Stimulated activated CD4-positive, alpha-beta T cell treated with anti-CD3 and anti-CD28 coated beads, TNF-alpha, amount 100 ng/mL, for 1 hour (primary cell): Measurements from ENCODE around the gene SLC25A42.

ENCODE experiments used
- DNase-seq, 3 donors: peaks; one replicate each; pipeline ENCODE4 v3.0.0-alpha.2; 2020; ENCODE audit warnings: low read depth in 3 of 3, low spot score in 1 of 3

SLC25A42 gene

GRCh38 chr19:19050731-19051130 lies 13.1 kb upstream of the SLC25A42 start:
- no peak for DNase-seq

- DNase-seq: no peak
Measured at GRCh38 chr19:19051478-19052213, 12.1 kb upstream of the SLC25A42 start.

- no peak for DNase-seq
Measured at GRCh38 chr19:19052921-19053320, 10.9 kb upstream of the SLC25A42 start.

GRCh38 chr19:19053508-19054314 lies 10.1 kb upstream of the SLC25A42 start:
- DNase-seq: peak in 2 of 3 donors; percentile 31 to 40

- DNase-seq: no peak
Measured at GRCh38 chr19:19054315-19054938, 9.4 kb upstream of the SLC25A42 start.

- DNase-seq: no peak
Measured at GRCh38 chr19:19054939-19055440, 8.8 kb upstream of the SLC25A42 start.

- no peak for DNase-seq
Measured at GRCh38 chr19:19055701-19056100, 8.1 kb upstream of the SLC25A42 start.

GRCh38 chr19:19056636-19057275 lies 7.0 kb upstream of the SLC25A42 start:
- no peak for DNase-seq

GRCh38 chr19:19057317-19057716 lies 6.5 kb upstream of the SLC25A42 start:
- DNase-seq: no peak

GRCh38 chr19:19057720-19058119 lies 6.1 kb upstream of the SLC25A42 start:
- DNase-seq: no peak

- no peak for DNase-seq
Measured at GRCh38 chr19:19059018-19059836, 4.6 kb upstream of the SLC25A42 start.

GRCh38 chr19:19059837-19060611 lies 3.8 kb upstream of the SLC25A42 start:
- DNase-seq: no peak

- no peak for DNase-seq
Measured at GRCh38 chr19:19061506-19061905, 2.3 kb upstream of the SLC25A42 start.

- no peak for DNase-seq
Measured at GRCh38 chr19:19062454-19063182, 1.2 kb upstream of the SLC25A42 start.

GRCh38 chr19:19064098-19064722 lies 416 bp downstream of the SLC25A42 start:
- no peak for DNase-seq

GRCh38 chr19:19064811-19065745 lies 1.3 kb downstream of the SLC25A42 start:
- DNase-seq: no peak

GRCh38 chr19:19067276-19068072 lies 3.7 kb downstream of the SLC25A42 start:
- no peak for DNase-seq
